GM13977 (cell line): ENCODE data around the gene TUT7.
A peak's percentile ranks its signal among the peaks of the same experiment; 100 is the strongest.
"Not testable (repeated sequence)": the region's sequence is repeated elsewhere in the genome, so short reads cannot be mapped to it uniquely, and the experiment has no call there.

Source experiments
- DNase-seq: peaks from one replicate; pipeline ENCODE4 v3.0.0; 2012; ENCODE audit warnings: low spot score
- in situ Hi-C: fragments of 300-500 bp; cut with MboI; formaldehyde crosslinking; loops from one replicate; pipeline ENCODE4 v1.12.0; 2022; ENCODE audit warnings: low sequenced_read_pairs, low pct_unique_long_range_greater_than_20kb, mixed read lengths, inconsistent platforms; ENCODE audit not compliant: unreplicated experiment
- TF ChIP-seq, protein P1 (sequence below): IDR thresholded peaks from 2 replicates; pipeline ENCODE4 v1.5.1; 2012; ENCODE audit warnings: mild to moderate bottlenecking, control low read depth; ENCODE audit not compliant: insufficient read depth; ENCODE audit errors: extremely low read depth, missing control alignments

TUT7 gene, protein sequence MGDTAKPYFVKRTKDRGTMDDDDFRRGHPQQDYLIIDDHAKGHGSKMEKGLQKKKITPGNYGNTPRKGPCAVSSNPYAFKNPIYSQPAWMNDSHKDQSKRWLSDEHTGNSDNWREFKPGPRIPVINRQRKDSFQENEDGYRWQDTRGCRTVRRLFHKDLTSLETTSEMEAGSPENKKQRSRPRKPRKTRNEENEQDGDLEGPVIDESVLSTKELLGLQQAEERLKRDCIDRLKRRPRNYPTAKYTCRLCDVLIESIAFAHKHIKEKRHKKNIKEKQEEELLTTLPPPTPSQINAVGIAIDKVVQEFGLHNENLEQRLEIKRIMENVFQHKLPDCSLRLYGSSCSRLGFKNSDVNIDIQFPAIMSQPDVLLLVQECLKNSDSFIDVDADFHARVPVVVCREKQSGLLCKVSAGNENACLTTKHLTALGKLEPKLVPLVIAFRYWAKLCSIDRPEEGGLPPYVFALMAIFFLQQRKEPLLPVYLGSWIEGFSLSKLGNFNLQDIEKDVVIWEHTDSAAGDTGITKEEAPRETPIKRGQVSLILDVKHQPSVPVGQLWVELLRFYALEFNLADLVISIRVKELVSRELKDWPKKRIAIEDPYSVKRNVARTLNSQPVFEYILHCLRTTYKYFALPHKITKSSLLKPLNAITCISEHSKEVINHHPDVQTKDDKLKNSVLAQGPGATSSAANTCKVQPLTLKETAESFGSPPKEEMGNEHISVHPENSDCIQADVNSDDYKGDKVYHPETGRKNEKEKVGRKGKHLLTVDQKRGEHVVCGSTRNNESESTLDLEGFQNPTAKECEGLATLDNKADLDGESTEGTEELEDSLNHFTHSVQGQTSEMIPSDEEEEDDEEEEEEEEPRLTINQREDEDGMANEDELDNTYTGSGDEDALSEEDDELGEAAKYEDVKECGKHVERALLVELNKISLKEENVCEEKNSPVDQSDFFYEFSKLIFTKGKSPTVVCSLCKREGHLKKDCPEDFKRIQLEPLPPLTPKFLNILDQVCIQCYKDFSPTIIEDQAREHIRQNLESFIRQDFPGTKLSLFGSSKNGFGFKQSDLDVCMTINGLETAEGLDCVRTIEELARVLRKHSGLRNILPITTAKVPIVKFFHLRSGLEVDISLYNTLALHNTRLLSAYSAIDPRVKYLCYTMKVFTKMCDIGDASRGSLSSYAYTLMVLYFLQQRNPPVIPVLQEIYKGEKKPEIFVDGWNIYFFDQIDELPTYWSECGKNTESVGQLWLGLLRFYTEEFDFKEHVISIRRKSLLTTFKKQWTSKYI (N-terminal part only)

DNA sequence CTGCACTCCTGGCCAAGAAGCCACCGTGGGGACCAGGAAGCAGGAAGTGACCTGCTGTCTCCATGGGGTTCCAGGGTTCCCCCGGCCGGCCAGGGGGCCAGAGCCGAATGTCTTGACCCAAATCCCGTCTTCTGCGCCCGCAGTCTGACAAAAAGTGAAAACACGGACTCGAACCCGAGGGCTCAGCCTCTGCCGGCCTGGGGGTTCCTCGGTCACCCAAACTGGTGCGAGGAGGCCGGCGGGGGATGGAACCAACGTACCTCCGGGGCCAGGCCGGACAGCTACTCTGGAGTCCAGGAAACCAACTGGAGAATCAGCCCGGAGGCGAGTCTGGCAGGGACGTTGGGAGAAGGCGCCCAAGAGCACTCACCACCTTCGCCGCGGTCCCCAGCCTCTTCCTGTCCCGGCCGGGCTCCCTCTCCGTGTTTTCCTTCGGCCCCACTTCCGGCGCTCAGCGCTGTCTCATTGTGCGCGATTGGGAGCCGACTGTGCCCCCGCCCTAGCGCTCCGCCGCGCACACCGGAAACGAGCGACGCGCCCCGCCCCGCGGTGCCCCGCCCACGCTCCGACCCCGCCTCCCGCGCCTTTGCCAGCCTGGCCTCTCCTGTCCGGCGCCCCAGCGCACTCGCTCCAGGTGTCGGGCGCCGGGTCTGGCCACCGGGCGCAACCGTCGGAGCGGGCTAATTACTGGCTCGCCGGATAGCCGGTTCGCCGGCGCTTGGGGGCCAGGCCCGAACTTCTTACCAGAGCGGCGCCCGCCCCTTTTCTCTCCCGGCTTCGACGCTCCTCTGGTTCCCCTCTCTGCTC is at the start of gene TUT7:
TSS of gene TUT7 (minus strand) at position 400 of the 807 bp plus-strand sequence. CDS start 1,211 bp downstream, outside the sequence.
- DNase-seq = peak; percentile 94
- TF ChIP-seq, protein P1, sequence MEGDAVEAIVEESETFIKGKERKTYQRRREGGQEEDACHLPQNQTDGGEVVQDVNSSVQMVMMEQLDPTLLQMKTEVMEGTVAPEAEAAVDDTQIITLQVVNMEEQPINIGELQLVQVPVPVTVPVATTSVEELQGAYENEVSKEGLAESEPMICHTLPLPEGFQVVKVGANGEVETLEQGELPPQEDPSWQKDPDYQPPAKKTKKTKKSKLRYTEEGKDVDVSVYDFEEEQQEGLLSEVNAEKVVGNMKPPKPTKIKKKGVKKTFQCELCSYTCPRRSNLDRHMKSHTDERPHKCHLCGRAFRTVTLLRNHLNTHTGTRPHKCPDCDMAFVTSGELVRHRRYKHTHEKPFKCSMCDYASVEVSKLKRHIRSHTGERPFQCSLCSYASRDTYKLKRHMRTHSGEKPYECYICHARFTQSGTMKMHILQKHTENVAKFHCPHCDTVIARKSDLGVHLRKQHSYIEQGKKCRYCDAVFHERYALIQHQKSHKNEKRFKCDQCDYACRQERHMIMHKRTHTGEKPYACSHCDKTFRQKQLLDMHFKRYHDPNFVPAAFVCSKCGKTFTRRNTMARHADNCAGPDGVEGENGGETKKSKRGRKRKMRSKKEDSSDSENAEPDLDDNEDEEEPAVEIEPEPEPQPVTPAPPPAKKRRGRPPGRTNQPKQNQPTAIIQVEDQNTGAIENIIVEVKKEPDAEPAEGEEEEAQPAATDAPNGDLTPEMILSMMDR = no peak
- in situ Hi-C loops = no loop called here

DNA sequence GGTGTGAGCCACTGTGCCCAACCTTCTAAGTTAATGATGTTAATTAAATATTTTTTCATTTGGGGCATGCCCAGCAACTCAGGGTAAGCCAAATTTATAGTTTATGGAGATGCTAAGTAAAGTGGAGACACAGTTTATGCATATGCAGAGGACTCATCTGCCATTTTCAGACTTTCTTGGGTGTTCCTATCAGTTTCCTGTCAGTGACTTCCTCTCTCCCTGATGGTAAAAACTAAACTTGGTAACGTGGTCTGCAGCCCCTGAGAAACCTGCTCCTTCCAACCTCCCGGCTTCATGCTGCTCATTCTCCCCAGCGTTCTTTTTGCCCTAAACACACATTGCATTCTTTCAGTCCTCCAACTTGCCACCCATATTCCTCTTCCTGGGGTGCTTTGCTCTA is 48.4 kb upstream of the TUT7 start:
- DNase-seq = no peak
- in situ Hi-C loops = no loop called here
- TF ChIP-seq, protein P1 = no peak

DNA sequence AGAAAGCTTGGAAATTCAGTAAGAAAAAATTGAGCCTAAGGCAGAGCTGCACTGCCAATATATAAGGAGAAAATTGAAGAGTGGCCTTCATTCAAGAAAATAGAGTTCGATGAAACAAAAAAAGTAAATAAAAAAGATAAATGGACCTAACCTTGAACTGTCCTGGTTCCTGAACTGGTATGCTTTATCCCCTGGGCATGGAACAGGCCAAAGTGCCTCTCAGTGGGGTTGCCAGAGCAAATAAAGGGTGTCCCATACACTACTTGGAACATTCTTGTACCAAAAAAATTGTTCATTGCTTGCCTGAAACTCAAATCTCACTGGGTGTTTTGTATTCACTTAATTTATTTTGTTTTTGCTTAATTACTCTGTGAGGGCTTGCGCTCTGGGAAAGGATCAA is 42.2 kb upstream of the TUT7 start:
- TF ChIP-seq, protein P1 = no peak
- DNase-seq = no peak
- in situ Hi-C loops = no loop called here

DNA sequence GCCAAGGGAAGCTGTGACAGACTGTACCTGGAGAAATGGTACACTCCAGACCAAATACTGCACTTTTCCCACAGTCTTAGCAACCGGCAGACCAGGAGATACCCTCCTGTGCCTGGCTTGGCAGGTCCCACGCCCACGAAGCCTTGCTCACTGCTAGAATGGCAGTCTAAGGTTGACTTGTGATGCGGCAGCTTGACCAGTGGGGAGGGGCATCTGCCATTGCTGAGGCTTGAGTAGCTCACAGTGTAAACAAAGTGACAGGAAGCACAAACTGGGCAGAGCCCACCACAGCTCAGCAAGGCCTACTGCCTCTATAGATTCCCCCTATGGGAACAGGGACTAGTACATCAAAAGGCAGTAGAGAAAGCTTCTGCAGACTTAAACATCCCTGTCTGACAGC is 36.0 kb upstream of the TUT7 start:
- DNase-seq, in situ Hi-C loops: not testable (repeated sequence)

DNA sequence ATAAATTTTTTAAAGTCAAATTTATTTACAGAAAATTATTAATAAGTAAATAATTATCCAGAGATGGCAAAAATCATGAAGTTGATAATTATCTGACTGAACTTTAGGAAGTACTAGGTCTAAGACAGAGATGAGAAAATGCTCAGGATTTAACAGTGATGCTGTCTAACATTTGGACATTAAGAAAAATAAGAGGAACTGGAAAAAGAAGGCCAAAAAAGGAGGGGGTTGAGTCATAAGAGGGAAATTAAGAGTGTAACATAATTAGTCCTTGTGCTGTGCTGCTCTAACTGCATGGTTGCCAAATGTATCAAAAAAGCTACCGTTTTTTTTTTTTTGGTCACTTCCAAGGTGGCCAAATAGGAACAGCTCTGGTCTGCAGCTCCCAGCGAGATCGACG is 35.4 kb upstream of the TUT7 start:
- no peak for DNase-seq
- in situ Hi-C loops = no loop called here

DNA sequence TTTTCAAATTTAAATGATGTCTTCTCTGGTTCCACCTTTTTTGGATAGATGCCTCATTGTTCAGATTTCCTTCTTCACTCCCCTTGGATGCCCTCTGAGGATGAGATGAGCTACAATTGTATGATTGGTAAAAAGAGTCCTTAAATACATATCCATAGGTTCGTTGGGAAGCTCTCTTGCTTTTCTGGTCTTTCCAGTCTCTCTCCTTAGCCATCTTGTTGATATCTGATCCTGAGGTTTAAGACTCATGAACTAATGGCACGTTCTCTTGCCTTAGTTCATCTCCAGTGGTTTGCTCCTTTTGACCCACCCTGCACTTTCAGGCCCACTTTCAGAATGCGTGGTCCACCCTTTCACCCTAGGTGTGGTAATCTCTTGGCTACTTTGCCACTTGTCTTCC is 33.2 kb upstream of the TUT7 start:
- DNase-seq = no peak
- TF ChIP-seq, protein P1 = no peak
- in situ Hi-C loops = no loop called here

More for the DNA sequence above, 35.4 kb upstream of the TUT7 start:
- TF ChIP-seq, protein P1 = no peak

DNA sequence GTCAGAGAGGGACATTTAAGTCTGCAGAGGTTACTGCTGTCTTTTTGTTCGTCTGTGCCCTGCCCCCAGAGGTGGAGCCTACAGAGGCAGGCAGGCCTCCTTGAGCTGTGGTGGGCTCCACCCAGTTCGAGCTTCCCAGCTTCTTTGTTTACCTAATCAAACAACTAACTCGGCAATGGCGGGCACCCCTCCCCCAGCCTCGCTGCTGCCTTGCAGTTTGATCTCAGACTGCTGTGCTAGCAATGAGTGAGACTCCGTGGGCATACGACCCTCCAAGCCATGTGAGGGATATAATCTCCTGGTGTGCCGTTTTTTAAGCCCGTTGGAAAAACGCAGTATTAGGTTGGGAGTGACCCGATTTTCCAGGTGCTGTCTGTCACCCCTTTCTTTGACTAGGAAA is 28.8 kb upstream of the TUT7 start:
- in situ Hi-C loops, DNase-seq: not testable (repeated sequence)
